Stimulated activated CD4-positive, alpha-beta T cell treated with anti-CD3 and anti-CD28 coated beads, TNF-alpha, amount 100 ng/mL, for 4 hours (primary cell): ENCODE results near the gene BBS7.

ENCODE experiments used
- DNase-seq, 3 experiments: peaks; one replicate each; pipeline ENCODE4 v3.0.0-alpha.2; 2020; ENCODE audit warnings: low read depth in 3 of 3

Gene BBS7

GRCh38 chr4:121827853-121828252 is 42.4 kb downstream of the BBS7 start:
- DNase-seq: no peak

- DNase-seq: no peak
Observed at GRCh38 chr4:121824950-121825349, 45.3 kb downstream of the BBS7 start.

- DNase-seq: no peak
Observed at GRCh38 chr4:121824171-121824527, 46.1 kb downstream of the BBS7 start.

- DNase-seq: peak; percentile 84 to 94 (median 91)
Observed at GRCh38 chr4:121823505-121824170, 46.6 kb downstream of the BBS7 start, which contains the start of gene CCNA2. Gene CCNA2 (minus strand): TSS chr4:121823883. CDS start chr4:121823628, 255 bp downstream.

GRCh38 chr4:121822796-121823504 is 47.3 kb downstream of the BBS7 start:
- no peak for DNase-seq

- no peak for DNase-seq
Observed at GRCh38 chr4:121822047-121822446, 48.2 kb downstream of the BBS7 start.

GRCh38 chr4:121819216-121819965 is 50.9 kb downstream of the BBS7 start:
- no peak for DNase-seq

- no peak for DNase-seq
Observed at GRCh38 chr4:121818215-121818614, 52.1 kb downstream of the BBS7 start.

GRCh38 chr4:121817701-121818100 is 52.6 kb downstream of the BBS7 start:
- DNase-seq: no peak

- DNase-seq: no peak
Observed at GRCh38 chr4:121817006-121817405, 53.3 kb downstream of the BBS7 start.

GRCh38 chr4:121814756-121815155 is 55.5 kb downstream of the BBS7 start:
- no peak for DNase-seq

GRCh38 chr4:121811122-121811521 is 59.2 kb downstream of the BBS7 start:
- no peak for DNase-seq

- no peak for DNase-seq
Observed at GRCh38 chr4:121806411-121806810, 63.9 kb downstream of the BBS7 start.

GRCh38 chr4:121801715-121802075 is 68.6 kb downstream of the BBS7 start:
- no peak for DNase-seq

GRCh38 chr4:121800961-121801714 is 69.1 kb downstream of the BBS7 start, which contains the start of gene EXOSC9:
Gene EXOSC9 (plus strand): TSS chr4:121801323. CDS start chr4:121801425, 102 bp downstream.
- DNase-seq: peak; percentile 87 to 92 (median 91)

GRCh38 chr4:121800638-121800960 is 69.7 kb downstream of the BBS7 start:
- DNase-seq: no peak

GRCh38 chr4:121799867-121800501 is 70.3 kb downstream of the BBS7 start:
- DNase-seq: no peak

GRCh38 chr4:121799208-121799823 is 71.0 kb downstream of the BBS7 start:
- no peak for DNase-seq

GRCh38 chr4:121796283-121796682 is 74.0 kb downstream of the BBS7 start:
- DNase-seq: no peak

- no peak for DNase-seq
Observed at GRCh38 chr4:121794505-121795188, 75.6 kb downstream of the BBS7 start.

GRCh38 chr4:121792966-121793365 is 77.3 kb downstream of the BBS7 start:
- no peak for DNase-seq
